CD14-positive monocyte (primary cell): ENCODE data around the gene POMGNT2. TPM values are rescaled to one million over a fixed set of nuclear protein-coding genes. Genes with fewer than 3 reads are reported as not detected.

Experiments
- DNase-seq, 3 donors: peaks; one replicate each; pipeline ENCODE4 v3.0.0-alpha.2; 2011 to 2022
- H2AFZ ChIP-seq: 2 replicates; pipeline ENCODE4 v1.6.0; 2012; ENCODE audit warnings: mild to moderate bottlenecking, low read depth, low read length, inconsistent platforms; ENCODE audit not compliant: insufficient read depth, poor library complexity, severe bottlenecking
- H3K27ac ChIP-seq, 2 donors: 1 replicate in 1 of 2; 2 replicates in 1 of 2; pipeline ENCODE4 v1.5.1; 2012 to 2013; ENCODE audit warnings: low read length in 2 of 2, control low read depth in 1 of 2, inconsistent platforms in 1 of 2, low read depth in 1 of 2, mild to moderate bottlenecking in 1 of 2
- H3K27me3 ChIP-seq, 2 donors: one replicate each; pipeline versions ENCODE4 v1.6.0 to v1.6.1; 2011 to 2013; ENCODE audit warnings: low read length in 2 of 2; ENCODE audit not compliant: control insufficient read depth in 2 of 2, insufficient read depth in 2 of 2
- H3K36me3 ChIP-seq, 2 donors: replicated peaks in 1 of 2; 1 replicate in 1 of 2; 2 replicates in 1 of 2; pipeline versions ENCODE4 v1.5.1 to v1.6.1; 2012 to 2013; ENCODE audit warnings: low read length in 2 of 2, control low read depth in 1 of 2, inconsistent platforms in 1 of 2, mild to moderate bottlenecking in 1 of 2; ENCODE audit not compliant: insufficient read depth in 2 of 2, control insufficient read depth in 1 of 2
- H3K4me1 ChIP-seq, 2 donors: 1 replicate in 1 of 2; 2 replicates in 1 of 2; pipeline versions ENCODE4 v1.5.1 to v1.6.1; 2012 to 2013; ENCODE audit warnings: low read length in 2 of 2, control low read depth in 1 of 2, inconsistent platforms in 1 of 2, mild to moderate bottlenecking in 1 of 2, moderate library complexity in 1 of 2; ENCODE audit not compliant: insufficient read depth in 2 of 2, control insufficient read depth in 1 of 2
- H3K4me2 ChIP-seq: replicated peaks from 2 replicates; pipeline ENCODE3; 2012; ENCODE audit warnings: low read length, moderate library complexity, mild to moderate bottlenecking; ENCODE audit not compliant: poor library complexity, severe bottlenecking; ENCODE audit errors: extremely low read depth
- H3K4me3 ChIP-seq, 3 experiments: fragments of 200-600 bp in 1 of 3; sonication (generic) in 1 of 3; replicated peaks in 1 of 3; 1 replicate in 2 of 3; 2 replicates in 1 of 3; pipeline ENCODE4 v1.5.1; 2011 to 2013; ENCODE audit warnings: low read length in 3 of 3, mild to moderate bottlenecking in 3 of 3, control low read depth in 2 of 3, low read depth in 2 of 3, inconsistent platforms in 1 of 3, moderate library complexity in 1 of 3
- H3K79me2 ChIP-seq: 2 replicates; pipeline ENCODE4 v1.6.0; 2012; ENCODE audit warnings: mild to moderate bottlenecking, control low read depth, inconsistent platforms, low read length, moderate library complexity; ENCODE audit not compliant: insufficient read depth
- H3K9ac ChIP-seq: 2 replicates; pipeline ENCODE4 v1.6.0; 2017; ENCODE audit warnings: low read length, mild to moderate bottlenecking; ENCODE audit not compliant: insufficient read depth, poor library complexity, severe bottlenecking
- H3K9me3 ChIP-seq, 2 donors: replicated peaks in 1 of 2; 1 replicate in 1 of 2; 2 replicates in 1 of 2; pipeline versions ENCODE4 v1.5.1 to v1.6.1; 2012 to 2013; ENCODE audit warnings: low read length in 2 of 2, control low read depth in 1 of 2; ENCODE audit not compliant: control insufficient read depth in 1 of 2, insufficient read depth in 1 of 2
- H4K20me1 ChIP-seq: 2 replicates; pipeline ENCODE4 v1.6.0; 2012; ENCODE audit warnings: mild to moderate bottlenecking, low read length, control low read depth, moderate library complexity; ENCODE audit not compliant: insufficient read depth
- H3K27ac Mint-ChIP-seq, 7 donors: one replicate each; pipeline ENCODE4 v1.8.0; 2020; ENCODE audit warnings: mild to moderate bottlenecking in 7 of 7, mixed read lengths in 7 of 7, moderate library complexity in 6 of 7, inconsistent platforms in 2 of 7
- H3K27me3 Mint-ChIP-seq, 3 donors: one replicate each; pipeline ENCODE4 v1.8.0; 2021 to 2022; ENCODE audit warnings: low read depth in 3 of 3, mild to moderate bottlenecking in 3 of 3, mixed read lengths in 3 of 3, moderate library complexity in 3 of 3, inconsistent platforms in 1 of 3
- H3K36me3 Mint-ChIP-seq, 2 donors: one replicate each; pipeline ENCODE4 v1.8.0; 2020; ENCODE audit warnings: mixed read lengths in 2 of 2, inconsistent platforms in 1 of 2, mild to moderate bottlenecking in 1 of 2
- H3K4me1 Mint-ChIP-seq: one replicate; pipeline ENCODE4 v1.8.0; 2020; ENCODE audit warnings: mild to moderate bottlenecking, mixed read lengths
- H3K4me3 Mint-ChIP-seq, 2 donors: one replicate each; pipeline ENCODE4 v1.8.0; 2020; ENCODE audit warnings: mild to moderate bottlenecking in 2 of 2, mixed read lengths in 2 of 2, moderate library complexity in 1 of 2
- H3K9me3 Mint-ChIP-seq, 7 donors: one replicate each; pipeline ENCODE4 v1.8.0; 2020 to 2022; ENCODE audit warnings: mixed read lengths in 7 of 7, mild to moderate bottlenecking in 6 of 7, moderate library complexity in 6 of 7, inconsistent platforms in 2 of 7
- CTCF ChIP-seq: fragments of 200-600 bp; IDR thresholded peaks from one replicate; pipeline ENCODE4 v1.8.0; 2022; ENCODE audit warnings: antibody characterized with exemption, mild to moderate bottlenecking
- WGBS: methylation state at CpG from one replicate; pipeline ENCODE4 v1.1.5; 2013; ENCODE audit warnings: missing lambda C conversion rate; ENCODE audit not compliant: insufficient coverage; 5-methylcytosine and 5-hydroxymethylcytosine counted together
- intact Hi-C, 2 donors: fragments of 100-400 bp; cut with micrococcal nuclease; formaldehyde crosslinking; loops; one replicate each; pipeline versions ENCODE4 v1.15.0 to v1.15.1; 2023
- polyA plus RNA-seq, 3 donors: library from polyadenylated mRNA; depleted of rRNA in 1 of 3; unstranded in 2 of 3; stranded (reverse) in 1 of 3; fragments of 300-500 nt in 2 of 3; fragments of >200 nt in 1 of 3; fragmentation: Illumina TruSeq in 2 of 3; gene quantifications; 1 replicate in 2 of 3; 2 replicates in 1 of 3; pipeline ENCODE4 v1.2.3, GENCODE V29; 2012 to 2021

The POMGNT2 gene
- polyA plus RNA-seq, 3 donors: 4.3 to 5.1 (median 4.4) TPM

GRCh38 chr3:43148033-43148432, 42.2 kb upstream of the POMGNT2 start:
- H3K4me1 Mint-ChIP-seq: peaks cover 9% of the 10 kb centered on the region
- Histone ChIP-seq H3K27ac (no peak overlapping the region), H3K79me2 (no peaks in the 10 kb centered on the region), H3K4me1 (peaks cover 9 to 10% of the 10 kb centered on the region in 2 donors), H3K9me3 (peaks cover 0 to 6% of the 10 kb centered on the region in 2 donors), H2AFZ (no peak overlapping the region), H3K4me2 (no peak overlapping the region), H4K20me1 (no peaks in the 10 kb centered on the region), H3K9ac (no peak overlapping the region), H3K27me3 (peaks cover 9 to 13% of the 10 kb centered on the region in 2 donors), H3K36me3 (no peaks in the 10 kb centered on the region), H3K4me3 (no peak overlapping the region)
- intact Hi-C loops: no loop called here
- H3K27me3 Mint-ChIP-seq: peaks cover 4 to 20% (median 4%) of the 10 kb centered on the region in 3 donors
- DNase-seq: no peak
- TF ChIP-seq CTCF: no peak
- peaks cover 4 to 16% (median 9%) of the 10 kb centered on the region in 7 donors for H3K9me3 Mint-ChIP-seq
- peak overlapping the region in 1 of 7 donors; percentile 32 for H3K27ac Mint-ChIP-seq
- no peak overlapping the region for H3K4me3 Mint-ChIP-seq
- H3K36me3 Mint-ChIP-seq: no peaks in the 10 kb centered on the region

- no peaks in the 10 kb centered on the region for H3K36me3 ChIP-seq
- H3K79me2 ChIP-seq: no peaks in the 10 kb centered on the region
- no peak for TF ChIP-seq CTCF
- H3K27me3 ChIP-seq: peaks cover 0 to 2% of the 10 kb centered on the region in 2 donors
- WGBS: 100% methylated on average over 1 of the region's 1 CpG
- no peak overlapping the region for H2AFZ ChIP-seq
- H4K20me1 ChIP-seq: no peaks in the 10 kb centered on the region
- Mint-ChIP-seq H3K4me1 (peaks cover 9% of the 10 kb centered on the region), H3K27me3 (peaks cover 0 to 8% (median 2%) of the 10 kb centered on the region in 3 donors), H3K9me3 (peaks cover 3 to 14% (median 6%) of the 10 kb centered on the region in 7 donors), H3K4me3 (no peak overlapping the region), H3K27ac (no peak overlapping the region), H3K36me3 (no peaks in the 10 kb centered on the region)
- DNase-seq: no peak
- peaks cover 9 to 10% of the 10 kb centered on the region in 2 donors for H3K4me1 ChIP-seq
- no peaks in the 10 kb centered on the region for H3K9me3 ChIP-seq
- intact Hi-C loops: no loop called here
- no peak overlapping the region for H3K4me3 ChIP-seq
- H3K9ac ChIP-seq: no peak overlapping the region
- no peak overlapping the region for H3K27ac ChIP-seq
- H3K4me2 ChIP-seq: no peak overlapping the region
Observed at GRCh38 chr3:43146599-43146998, 40.7 kb upstream of the POMGNT2 start.
